Neural cell (in vitro differentiated cells): ENCODE data around the gene ARID1A. TPM values are rescaled to one million over a fixed set of nuclear protein-coding genes. Genes with fewer than 3 reads are reported as not detected.

Experiments
- H2AFZ ChIP-seq: fragments of 200-600, 300-800 bp; sonication (generic), shearing (Covaris generic); 2 replicates; pipeline ENCODE4 v1.6.0; 2014; ENCODE audit warnings: low read depth, mild to moderate bottlenecking, antibody characterized with exemption, low read length, moderate library complexity
- H3F3A ChIP-seq: fragments of 200-600 bp; shearing (Covaris generic); 2 replicates; pipeline ENCODE4 v1.6.1; 2016; ENCODE audit warnings: mild to moderate bottlenecking, moderate library complexity, mixed read lengths, antibody characterized with exemption, low read length; ENCODE audit not compliant: insufficient read depth, poor library complexity, severe bottlenecking
- H3K27ac ChIP-seq: fragments of 200-600, 300-800 bp; sonication (generic), shearing (Covaris generic); 2 replicates; pipeline ENCODE4 v1.5.1; 2014; ENCODE audit warnings: mild to moderate bottlenecking, low read length, moderate library complexity
- H3K27me3 ChIP-seq: fragments of 300-800, 200-600 bp; sonication (generic), shearing (Covaris generic); 2 replicates; pipeline ENCODE4 v1.6.0; 2014; ENCODE audit warnings: mild to moderate bottlenecking, low read depth, low read length, moderate library complexity; ENCODE audit not compliant: insufficient read depth
- H3K36me3 ChIP-seq: fragments of 300-800, 200-600 bp; sonication (generic), shearing (Covaris generic); 2 replicates; pipeline ENCODE4 v1.5.1; 2014; ENCODE audit warnings: mild to moderate bottlenecking, antibody characterized with exemption, low read length, moderate library complexity; ENCODE audit not compliant: insufficient read depth
- H3K4me2 ChIP-seq: fragments of 300-800, 200-600 bp; sonication (generic), shearing (Covaris generic); 2 replicates; pipeline ENCODE4 v1.6.0; 2014; ENCODE audit warnings: mild to moderate bottlenecking, low read length
- H3K4me3 ChIP-seq: fragments of 300-800, 200-600 bp; sonication (generic), shearing (Covaris generic); 2 replicates; pipeline ENCODE4 v1.5.1; 2014; ENCODE audit warnings: mild to moderate bottlenecking, low read length, moderate library complexity
- H3K79me2 ChIP-seq: fragments of 200-600 bp; shearing (Covaris generic); replicated peaks from 2 replicates; pipeline ENCODE4 v1.6.0; 2014; ENCODE audit warnings: mild to moderate bottlenecking, low read length, moderate library complexity; ENCODE audit not compliant: insufficient read depth
- H3K9ac ChIP-seq: fragments of 300-800, 200-600 bp; sonication (generic), shearing (Covaris generic); 2 replicates; pipeline ENCODE4 v1.6.1; 2016; ENCODE audit warnings: mild to moderate bottlenecking, low read length, mixed read lengths
- H3K9me2 ChIP-seq: fragments of 200-600 bp; shearing (Covaris generic); 2 replicates; pipeline ENCODE4 v1.6.1; 2016; ENCODE audit warnings: mild to moderate bottlenecking, low read length, mixed read lengths; ENCODE audit not compliant: insufficient read depth
- H3K9me3 ChIP-seq: fragments of 200-600, 300-800 bp; sonication (generic), shearing (Covaris generic); 2 replicates; pipeline ENCODE4 v1.6.1; 2016; ENCODE audit warnings: mild to moderate bottlenecking, mixed run types, low read length, moderate library complexity, mixed read lengths
- H4K20me1 ChIP-seq: fragments of 200-600 bp; shearing (Covaris generic); 2 replicates; pipeline ENCODE4 v1.6.1; 2016; ENCODE audit warnings: mild to moderate bottlenecking, mixed run types; ENCODE audit not compliant: insufficient read depth
- EP300 ChIP-seq: fragments of 450-650 bp; conservative IDR thresholded peaks from 2 replicates; pipeline ENCODE4 v1.6.1; 2014; ENCODE audit warnings: antibody characterized with exemption, mild to moderate bottlenecking, moderate library complexity; ENCODE audit not compliant: poor library complexity, severe bottlenecking
- EZH2 ChIP-seq: fragments of 200-600, 300-800 bp; shearing (Covaris generic), sonication (generic); IDR thresholded peaks from 2 replicates; pipeline ENCODE4 v1.6.1; 2014; ENCODE audit warnings: antibody characterized with exemption, low read length, borderline replicate concordance, mild to moderate bottlenecking; ENCODE audit not compliant: insufficient read depth, poor library complexity, severe bottlenecking
- POLR2AphosphoS5 ChIP-seq: IDR thresholded peaks from 2 replicates; pipeline ENCODE4 v1.6.1; 2012
- RAD21 ChIP-seq: fragments of 450-650 bp; conservative IDR thresholded peaks from 2 replicates; pipeline ENCODE4 v1.6.1; 2014; ENCODE audit warnings: antibody characterized with exemption, mild to moderate bottlenecking, moderate library complexity
- REST ChIP-seq: IDR thresholded peaks from 2 replicates; pipeline ENCODE4 v1.6.1; 2012; ENCODE audit warnings: borderline replicate concordance
- SMC3 ChIP-seq: fragments of 450-650 bp; conservative IDR thresholded peaks from 2 replicates; pipeline ENCODE4 v1.6.1; 2014; ENCODE audit warnings: antibody characterized with exemption, mild to moderate bottlenecking, moderate library complexity; ENCODE audit not compliant: poor library complexity
- polyA plus RNA-seq: library from polyadenylated mRNA; depleted of rRNA; stranded (reverse); fragments of >200 nt; gene quantifications from 2 replicates; pipeline ENCODE4 v1.2.3, GENCODE V29; 2014
- TF ChIP-seq, protein P1 (sequence below): fragments of 450-650 bp; IDR thresholded peaks from 2 replicates; pipeline ENCODE4 v1.5.1; 2014; ENCODE audit warnings: antibody characterized with exemption, mild to moderate bottlenecking, moderate library complexity; ENCODE audit not compliant: poor library complexity, severe bottlenecking

ARID1A gene
- polyA plus RNA-seq, 1 donor from 2014 or later = 13.2 TPM

GRCh38 chr1:26774462-26774861 lies 78.6 kb downstream of the ARID1A start:
- Histone ChIP-seq H3K9me2 (no peaks in the 10 kb centered on the region), H3K27ac (no peak overlapping the region), H3K27me3 (no peaks in the 10 kb centered on the region), H3K9me3 (no peaks in the 10 kb centered on the region), H3K4me3 (no peak overlapping the region), H3K79me2 (no peaks in the 10 kb centered on the region), H3F3A (no peaks in the 10 kb centered on the region), H3K9ac (no peak overlapping the region), H4K20me1 (no peaks in the 10 kb centered on the region), H3K36me3 (peaks cover 14% of the 10 kb centered on the region), H3K4me2 (no peak overlapping the region), H2AFZ (no peak overlapping the region)
- TF ChIP-seq RAD21 (no peak), REST (no peak)
- TF ChIP-seq, protein P1, sequence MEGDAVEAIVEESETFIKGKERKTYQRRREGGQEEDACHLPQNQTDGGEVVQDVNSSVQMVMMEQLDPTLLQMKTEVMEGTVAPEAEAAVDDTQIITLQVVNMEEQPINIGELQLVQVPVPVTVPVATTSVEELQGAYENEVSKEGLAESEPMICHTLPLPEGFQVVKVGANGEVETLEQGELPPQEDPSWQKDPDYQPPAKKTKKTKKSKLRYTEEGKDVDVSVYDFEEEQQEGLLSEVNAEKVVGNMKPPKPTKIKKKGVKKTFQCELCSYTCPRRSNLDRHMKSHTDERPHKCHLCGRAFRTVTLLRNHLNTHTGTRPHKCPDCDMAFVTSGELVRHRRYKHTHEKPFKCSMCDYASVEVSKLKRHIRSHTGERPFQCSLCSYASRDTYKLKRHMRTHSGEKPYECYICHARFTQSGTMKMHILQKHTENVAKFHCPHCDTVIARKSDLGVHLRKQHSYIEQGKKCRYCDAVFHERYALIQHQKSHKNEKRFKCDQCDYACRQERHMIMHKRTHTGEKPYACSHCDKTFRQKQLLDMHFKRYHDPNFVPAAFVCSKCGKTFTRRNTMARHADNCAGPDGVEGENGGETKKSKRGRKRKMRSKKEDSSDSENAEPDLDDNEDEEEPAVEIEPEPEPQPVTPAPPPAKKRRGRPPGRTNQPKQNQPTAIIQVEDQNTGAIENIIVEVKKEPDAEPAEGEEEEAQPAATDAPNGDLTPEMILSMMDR = no peak

- Histone ChIP-seq H3K9me3 (no peaks in the 10 kb centered on the region), H3K4me2 (no peak overlapping the region), H3K9ac (no peak overlapping the region), H4K20me1 (no peaks in the 10 kb centered on the region), H3K27me3 (no peaks in the 10 kb centered on the region), H3K9me2 (no peaks in the 10 kb centered on the region), H3K36me3 (peaks cover 11% of the 10 kb centered on the region), H3F3A (no peaks in the 10 kb centered on the region), H3K27ac (no peak overlapping the region), H3K4me3 (no peak overlapping the region), H3K79me2 (no peaks in the 10 kb centered on the region), H2AFZ (no peak overlapping the region)
- TF ChIP-seq SMC3 = no peak
- no peak for TF ChIP-seq EP300
These were observed 79.9 kb downstream of the ARID1A start for GRCh38 chr1:26775666-26776065.

DNA sequence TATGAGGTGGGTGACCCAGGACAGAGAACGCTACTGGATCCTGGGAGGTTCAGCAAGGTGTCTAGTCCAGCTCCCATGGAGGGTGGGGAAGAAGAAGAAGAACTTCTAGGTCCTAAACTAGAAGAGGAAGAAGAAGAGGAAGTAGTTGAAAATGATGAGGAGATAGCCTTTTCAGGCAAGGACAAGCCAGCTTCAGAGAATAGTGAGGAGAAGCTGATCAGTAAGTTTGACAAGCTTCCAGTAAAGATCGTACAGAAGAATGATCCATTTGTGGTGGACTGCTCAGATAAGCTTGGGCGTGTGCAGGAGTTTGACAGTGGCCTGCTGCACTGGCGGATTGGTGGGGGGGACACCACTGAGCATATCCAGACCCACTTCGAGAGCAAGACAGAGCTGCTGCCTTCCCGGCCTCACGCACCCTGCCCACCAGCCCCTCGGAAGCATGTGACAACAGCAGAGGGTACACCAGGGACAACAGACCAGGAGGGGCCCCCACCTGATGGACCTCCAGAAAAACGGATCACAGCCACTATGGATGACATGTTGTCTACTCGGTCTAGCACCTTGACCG lies 83.4 kb downstream of the ARID1A start:
- H4K20me1 ChIP-seq = no peaks in the 10 kb centered on the region
- peaks cover 4% of the 10 kb centered on the region for H3K79me2 ChIP-seq
- H3F3A ChIP-seq = no peaks in the 10 kb centered on the region
- no peaks in the 10 kb centered on the region for H3K9me2 ChIP-seq
- no peak overlapping the region for H3K4me2 ChIP-seq
- H3K9ac ChIP-seq = no peak overlapping the region
- TF ChIP-seq SMC3 (no peak), POLR2AphosphoS5 (no peak), EP300 (no peak), EZH2 (no peak)
- TF ChIP-seq, protein P1 = no peak
- H3K9me3 ChIP-seq = no peaks in the 10 kb centered on the region
- H3K4me3 ChIP-seq = no peak overlapping the region
- H3K36me3 ChIP-seq = peaks cover 10% of the 10 kb centered on the region
- H2AFZ ChIP-seq = no peak overlapping the region
- no peaks in the 10 kb centered on the region for H3K27me3 ChIP-seq
- H3K27ac ChIP-seq = no peak overlapping the region
